NCI-H2081 treated with DMSO at 0.1 percent for 48 hours (cell line): ENCODE results near the gene SH3GL1.

Experiments used
- DNase-seq: peaks from one replicate; lab custom pipeline; 2025; lab: John Stamatoyannopoulos, UW

The SH3GL1 gene

DNA sequence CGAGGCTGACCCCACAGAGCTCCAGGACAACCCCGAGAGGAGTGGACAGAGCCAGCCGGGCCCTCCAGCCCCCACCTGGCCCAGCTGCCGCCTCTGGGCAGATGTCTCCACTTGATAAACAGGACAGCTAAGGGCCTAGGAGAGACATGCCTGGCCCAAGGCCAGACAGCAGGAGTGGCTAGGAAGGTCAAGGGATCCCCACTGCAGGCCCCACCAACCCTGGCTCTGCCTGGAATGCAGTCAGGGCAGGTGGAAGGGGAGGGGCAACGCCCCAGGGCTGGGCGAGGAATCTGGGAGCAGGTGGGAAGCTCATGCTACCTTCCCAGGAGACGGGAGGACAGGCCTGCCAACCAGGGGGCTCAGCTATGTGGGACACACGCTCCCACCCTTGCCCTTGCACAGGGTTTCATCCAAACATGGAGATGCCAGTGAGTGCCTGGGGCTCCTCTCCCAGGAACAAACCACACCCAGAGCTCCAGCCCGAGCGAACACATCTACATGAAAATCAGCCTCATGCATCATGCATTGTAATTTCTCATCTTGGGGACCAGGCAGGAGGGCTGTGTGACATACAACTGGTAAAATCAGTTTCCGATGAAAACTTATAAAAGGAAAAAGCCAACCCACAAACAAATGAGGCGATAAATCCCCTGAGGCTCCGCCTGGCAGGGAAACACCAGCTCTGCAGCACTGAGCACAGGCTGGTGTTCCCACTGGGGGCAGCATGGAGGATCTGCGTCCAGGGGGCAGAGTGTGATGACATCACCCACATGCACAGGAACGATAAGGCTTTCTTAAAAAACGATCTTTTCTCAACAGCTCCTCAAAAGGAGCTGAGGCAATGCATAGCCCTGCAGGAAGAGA lies 25.0 kb downstream of the SH3GL1 start:
- no peak for DNase-seq

DNA sequence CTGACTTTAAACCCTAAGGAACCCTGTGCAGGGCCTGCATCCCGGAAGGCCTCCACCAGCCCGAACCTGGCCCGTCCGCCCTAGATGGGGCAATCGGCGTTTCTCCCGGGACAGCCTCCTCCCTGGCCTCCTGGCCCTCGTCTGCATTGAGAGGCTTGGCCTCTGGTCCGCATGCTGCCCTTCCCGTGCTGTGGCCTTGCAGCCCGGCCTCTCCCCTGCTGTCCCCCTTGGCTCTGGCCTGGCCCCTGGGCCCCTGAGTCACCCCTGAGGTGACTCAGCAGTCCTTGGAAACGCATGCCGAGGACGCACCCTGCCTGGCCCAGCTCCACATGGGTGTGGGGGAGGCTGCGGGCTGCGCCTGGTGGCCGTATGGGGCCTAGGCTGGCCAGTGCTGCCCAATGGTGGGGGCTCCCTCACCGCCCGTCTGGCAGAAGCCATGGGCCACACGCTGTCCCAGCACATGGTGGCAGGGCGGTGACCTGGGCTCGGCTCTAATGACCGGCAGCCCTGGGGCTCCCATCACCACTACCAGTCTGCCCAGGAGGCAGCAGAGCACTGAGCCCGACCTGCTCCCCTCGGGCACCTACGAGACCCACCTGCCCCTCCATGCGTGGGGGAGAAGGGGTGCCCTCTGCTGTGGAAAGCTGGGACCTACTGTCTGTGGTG lies 25.7 kb downstream of the SH3GL1 start:
- no peak for DNase-seq

DNA sequence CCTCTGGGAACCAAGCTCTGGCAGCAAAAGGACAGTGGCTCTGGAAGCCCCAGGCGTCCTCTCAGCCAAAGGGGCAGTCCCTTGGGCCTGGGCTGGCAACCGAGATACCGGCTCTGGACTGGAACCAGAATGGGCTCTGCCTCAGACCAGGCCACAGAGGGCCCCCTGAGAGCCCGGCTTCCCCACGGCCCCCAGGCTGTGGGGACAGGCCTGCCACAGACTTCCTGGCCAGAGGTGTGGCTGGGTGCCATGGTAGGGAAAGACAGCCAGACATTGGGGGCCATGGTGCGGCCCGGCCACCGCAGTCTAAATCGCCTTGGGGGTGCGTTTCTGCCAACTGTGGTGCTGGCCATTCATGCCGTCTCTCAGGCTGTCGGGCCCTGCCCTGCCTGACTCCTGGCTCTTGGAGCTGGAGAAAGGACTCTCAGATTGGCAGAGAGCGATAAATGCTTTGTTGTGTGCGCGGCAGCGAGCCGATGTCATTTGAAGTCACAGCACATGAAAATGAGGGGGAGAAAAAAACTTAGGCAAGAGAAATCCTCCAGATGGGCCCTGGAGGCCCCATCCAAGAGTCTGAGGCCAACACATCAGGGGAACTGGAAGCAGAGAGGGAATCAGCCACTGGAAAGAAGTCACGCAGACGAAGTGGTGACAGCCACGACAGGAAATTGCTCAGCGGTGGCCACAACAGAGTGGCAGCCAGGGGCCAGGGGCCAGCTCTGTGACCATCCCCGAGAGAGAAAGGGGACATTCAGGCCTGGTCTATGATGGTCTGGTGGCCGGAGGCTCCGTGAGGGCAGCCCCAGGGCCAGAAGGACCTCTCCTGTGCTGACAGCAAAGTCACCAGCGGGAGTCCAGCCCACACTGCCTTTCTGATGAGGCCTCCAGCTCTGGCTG lies 26.5 kb downstream of the SH3GL1 start:
- DNase-seq, result no peak

DNA sequence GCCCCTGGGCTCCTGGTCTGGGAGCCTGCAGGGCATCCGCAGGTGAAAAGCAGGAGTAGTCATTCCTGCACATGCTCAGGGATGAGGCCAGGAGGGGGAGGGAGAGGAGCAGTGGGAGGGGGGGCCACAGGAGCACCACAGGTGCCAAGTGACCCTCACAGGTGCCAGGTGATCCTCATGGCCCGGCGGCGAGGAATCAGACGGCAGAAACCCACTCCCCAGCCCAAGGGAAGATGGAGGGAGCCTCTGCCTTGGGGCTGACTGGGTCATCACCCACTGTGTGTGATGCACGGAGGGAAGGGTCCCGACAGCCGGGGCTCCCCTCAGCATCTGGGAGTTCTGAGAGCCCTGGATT lies 27.4 kb downstream of the SH3GL1 start:
- no peak for DNase-seq

DNA sequence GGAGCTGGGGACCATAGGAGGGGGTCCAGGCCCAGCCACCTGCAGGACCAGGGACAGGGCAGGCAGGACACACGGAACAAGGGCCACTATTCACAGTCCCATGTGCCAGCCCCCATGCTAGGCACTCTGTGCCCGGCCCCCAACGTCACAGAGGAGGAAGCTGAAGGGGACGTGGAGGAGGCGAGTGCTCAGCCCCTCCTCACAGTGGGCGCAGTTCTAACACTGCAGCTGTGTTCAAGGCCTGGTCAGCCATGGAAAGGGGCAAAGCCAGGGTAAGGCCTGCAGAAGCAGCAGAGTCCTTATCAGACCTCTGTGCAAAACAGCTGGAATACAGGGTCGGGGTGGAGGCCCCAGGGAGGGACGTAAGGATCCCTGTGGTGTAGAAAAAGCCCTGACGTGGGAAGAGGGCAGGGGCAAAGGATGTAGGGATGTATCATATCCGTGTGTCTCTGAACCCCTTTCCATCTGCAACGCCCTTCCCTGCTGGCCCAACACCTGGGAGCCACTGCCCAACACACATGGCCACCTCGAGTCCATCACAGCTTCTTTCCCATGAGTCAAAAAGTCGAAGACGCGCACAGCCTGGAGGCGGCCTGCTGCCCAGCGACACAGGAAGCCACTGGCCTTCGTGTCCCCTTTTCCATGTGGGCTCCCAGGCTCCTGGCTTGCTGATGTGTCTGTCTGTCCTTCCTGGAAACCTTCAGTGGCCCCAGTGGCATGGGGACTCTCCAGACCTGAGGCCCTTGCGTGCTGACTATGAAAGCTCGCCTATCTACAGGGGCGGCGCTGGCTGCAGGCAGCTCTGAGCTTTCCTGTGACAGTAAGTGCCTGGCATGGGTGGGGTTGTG lies 28.0 kb downstream of the SH3GL1 start:
- DNase-seq, result no peak

DNA sequence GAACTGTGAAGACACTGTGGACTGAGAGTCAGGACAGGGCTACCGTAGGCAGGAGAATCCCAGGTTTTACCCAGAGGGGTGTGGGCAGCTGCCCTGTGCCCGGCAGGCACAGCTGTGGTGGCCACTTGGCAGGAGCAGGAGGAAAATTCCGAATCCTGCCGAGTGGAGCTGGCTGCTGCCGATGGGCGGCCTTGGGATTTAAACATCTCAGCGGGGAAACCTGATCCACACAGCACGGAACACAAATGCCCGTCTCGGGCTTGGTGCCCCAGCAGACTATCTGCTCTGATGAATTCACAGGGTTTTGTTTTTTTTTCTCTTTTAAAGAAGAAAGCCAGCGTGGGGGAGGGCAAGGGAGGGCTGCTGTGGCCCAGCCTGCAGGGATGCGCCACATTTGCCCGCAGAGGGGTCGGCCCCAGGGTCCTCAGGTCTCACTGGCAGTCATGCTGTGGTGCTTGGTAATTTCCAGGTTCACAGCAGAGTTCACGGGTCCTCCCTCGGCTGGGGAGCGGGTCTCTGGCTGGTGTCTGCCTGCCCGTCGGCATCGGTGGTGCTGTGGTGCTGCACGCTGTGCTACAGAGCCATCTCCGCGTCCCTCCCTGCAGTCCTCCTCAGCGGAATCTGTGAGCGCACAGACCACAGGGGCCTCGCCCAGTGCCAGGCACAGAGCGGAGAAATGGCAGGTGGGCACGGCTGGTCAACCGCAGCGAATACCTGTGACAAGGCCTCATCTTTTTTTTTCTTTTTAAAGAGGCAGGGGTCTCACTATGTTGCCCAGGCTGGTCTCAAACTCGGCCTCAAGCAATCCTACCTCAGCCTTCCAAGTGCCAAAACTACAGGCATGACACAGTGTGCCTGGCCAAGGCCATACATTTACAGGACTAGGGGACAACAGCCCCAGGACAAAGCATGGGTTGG lies 28.8 kb downstream of the SH3GL1 start:
- DNase-seq, result no peak

DNA sequence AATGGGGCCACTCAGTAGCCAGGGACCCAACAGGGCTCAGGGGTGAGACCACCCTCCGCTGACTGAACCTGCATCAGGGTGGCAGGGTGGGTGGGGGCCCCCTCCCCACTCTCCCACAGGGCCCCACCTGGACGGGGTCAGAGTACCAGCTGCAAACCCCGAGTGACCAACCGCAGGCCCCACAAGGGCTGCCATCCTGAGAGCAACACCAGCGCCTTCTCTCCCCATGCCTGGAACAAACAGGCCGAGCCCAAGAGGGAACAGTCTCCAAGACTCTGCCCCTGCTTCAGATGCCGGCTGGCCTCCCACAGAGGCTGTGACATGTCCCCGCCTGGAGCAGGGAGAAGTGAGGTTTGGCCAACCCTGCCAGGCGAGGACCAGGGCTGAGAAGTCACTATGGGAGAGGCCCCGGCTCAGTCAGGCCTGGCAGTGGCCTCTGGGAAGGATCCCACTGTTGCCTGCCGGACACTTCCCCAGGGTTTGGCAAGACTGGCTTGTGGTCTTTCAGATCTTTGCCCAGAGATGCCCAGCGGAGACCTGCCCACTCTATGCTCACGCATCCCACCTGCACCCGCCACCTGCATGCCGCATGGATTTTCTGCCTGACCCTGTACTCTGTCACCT lies 29.8 kb downstream of the SH3GL1 start:
- no peak for DNase-seq

DNA sequence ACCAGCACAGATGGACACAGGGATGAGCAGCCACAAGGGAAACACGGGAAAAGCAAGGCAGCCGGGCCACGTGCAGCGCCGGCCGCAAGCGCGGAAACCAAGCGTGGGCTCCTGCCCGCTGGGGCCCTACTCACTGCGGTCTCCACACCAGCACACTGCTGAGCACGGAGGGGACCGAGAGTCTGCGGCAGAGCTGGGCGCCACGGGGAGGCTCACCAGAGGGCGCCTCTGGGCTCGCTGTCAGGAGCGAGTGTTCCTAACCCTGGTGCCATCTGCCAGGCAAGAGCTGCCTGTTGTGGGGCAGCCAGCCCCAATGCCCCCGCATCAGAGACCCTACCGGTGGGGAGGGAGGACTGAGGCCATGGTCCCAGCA lies 30.5 kb downstream of the SH3GL1 start:
- DNase-seq, result no peak

DNA sequence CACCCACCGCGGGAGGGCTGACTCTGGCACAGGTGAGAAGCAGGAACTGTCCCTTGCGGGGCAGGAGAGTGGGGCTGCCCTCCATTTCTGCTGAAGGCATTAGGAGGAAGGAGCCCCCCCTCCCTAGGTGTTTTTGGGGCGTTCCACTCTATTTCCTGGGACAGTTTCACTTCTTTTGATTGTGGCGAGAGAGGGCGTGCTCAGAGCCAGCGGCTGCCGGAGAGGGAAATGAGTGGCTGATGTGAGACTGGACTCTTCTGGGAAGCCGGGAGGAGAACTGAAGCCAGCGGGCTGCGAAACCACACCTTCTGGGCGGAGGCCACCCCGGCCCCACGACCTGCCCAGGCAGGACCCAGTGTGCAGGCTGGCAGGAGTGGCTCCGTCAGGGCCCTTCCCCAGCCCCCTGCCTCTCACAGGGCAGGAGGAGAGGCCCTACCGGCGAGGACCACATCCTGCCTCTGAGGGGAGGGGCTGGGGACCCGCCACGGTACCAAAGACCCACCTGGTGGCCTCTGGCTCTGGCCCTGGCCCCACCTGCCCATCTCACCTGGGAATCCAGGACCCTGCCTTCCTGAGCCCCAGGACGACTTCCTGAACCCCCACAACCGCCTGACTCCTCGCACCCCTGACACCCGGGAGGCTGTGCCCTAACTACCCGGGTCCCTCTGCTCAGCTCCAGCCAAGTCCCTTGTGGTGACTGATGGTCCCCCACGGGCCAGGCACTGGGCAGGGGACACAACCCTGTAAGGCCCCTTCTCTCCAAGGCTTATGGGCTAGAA lies 31.0 kb downstream of the SH3GL1 start:
- no peak for DNase-seq

DNA sequence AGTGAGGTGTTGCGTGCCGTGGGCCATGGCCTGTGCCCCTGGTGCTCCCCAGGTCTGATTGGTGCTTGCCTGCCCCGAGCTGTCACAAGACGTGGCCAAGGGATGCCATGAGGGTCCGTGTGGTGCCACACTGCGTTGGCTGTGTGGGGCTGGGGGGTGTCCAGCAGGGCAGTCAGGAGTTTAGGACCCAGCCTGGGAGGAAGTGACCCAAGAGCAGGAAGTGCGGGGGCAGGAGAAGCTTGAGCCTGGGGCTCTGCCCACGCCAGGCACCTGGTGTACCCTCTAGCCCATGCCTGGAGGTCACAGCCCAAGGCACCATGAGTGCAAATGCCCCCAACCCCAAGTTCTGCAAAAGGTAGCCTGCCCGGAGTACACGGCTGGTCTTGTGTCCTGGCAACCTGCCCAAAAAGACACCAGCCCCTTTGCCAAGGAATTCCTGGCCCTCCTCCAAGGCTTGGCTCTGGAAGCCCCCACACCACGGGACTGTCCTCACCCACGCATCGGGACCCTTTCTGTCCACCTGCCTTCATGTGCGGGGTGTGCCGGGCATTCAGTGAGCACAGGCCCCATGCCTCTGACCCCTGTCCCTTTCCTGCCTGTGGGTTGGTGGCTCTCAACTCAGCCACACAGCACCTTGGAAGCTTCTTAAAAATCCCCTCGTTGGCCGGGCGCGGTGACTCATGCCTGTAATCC lies 32.1 kb downstream of the SH3GL1 start:
- no peak for DNase-seq

DNA sequence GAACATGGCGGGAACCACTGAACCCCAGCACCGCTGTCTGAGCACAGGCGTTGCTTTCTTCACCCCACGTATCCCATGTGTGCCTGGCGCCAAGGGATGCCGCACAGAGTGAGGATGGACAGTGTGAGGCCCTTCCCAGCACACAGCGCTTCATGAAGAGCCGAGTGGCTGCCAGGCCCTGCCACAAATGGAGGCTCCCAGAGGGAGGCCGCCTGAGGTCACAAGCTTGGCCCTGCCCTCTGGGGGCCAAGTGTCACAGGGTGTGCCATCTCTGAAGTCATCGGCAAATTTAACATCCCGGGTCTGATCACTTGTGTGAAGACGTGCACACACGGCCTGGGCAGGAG lies 32.6 kb downstream of the SH3GL1 start:
- DNase-seq, result no peak

DNA sequence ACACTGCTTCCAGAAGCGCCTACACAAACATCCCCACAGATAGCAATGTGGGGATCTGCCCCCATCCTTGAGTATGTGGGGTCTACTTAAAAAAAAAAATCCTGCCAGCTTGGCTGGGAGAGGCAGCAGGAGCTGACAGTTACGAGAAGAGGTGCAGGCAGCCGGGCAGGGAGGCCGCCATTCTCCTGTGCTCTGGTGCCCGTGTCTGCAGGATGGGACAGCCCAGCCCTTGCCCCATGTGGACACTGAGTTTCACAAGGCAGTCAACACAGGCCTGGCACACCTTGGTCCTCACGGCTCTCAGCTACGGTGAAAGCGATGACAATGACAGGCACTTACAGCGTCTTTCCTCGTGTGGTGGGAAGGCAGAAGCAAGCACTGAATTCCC lies 33.0 kb downstream of the SH3GL1 start:
- no peak for DNase-seq

DNA sequence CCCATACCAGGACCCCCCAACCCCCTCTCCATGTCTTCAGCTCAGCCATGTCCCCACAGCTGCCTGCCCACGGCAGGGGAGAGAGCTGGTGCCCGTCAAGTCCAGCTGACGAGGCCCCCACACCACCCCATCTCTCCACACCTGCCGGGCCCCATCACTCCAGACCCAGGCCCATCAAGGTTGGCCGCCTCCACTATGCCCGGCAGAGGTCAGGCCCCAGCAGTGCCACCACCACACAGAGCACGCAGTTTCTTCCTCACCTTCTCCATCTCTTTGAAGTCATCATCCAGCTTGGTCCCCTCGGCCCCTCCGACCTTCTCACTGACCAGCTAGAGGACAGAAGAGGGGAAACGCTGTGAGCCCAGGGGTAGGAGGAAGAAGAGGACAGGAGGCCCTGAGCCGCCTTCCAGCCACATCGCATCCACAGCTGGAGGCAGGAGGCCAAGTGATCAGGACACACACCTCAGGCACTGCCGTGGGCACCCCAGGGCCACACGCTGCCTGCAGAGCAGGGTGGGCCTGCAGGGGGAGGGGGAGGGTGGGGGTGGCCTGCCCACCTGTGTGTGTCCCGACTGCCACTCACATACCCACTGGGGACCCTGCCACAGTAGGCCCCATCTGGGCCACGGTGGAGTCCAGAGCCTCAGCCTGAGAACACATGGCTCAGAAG lies 33.5 kb downstream of the SH3GL1 start:
- no peak for DNase-seq

DNA sequence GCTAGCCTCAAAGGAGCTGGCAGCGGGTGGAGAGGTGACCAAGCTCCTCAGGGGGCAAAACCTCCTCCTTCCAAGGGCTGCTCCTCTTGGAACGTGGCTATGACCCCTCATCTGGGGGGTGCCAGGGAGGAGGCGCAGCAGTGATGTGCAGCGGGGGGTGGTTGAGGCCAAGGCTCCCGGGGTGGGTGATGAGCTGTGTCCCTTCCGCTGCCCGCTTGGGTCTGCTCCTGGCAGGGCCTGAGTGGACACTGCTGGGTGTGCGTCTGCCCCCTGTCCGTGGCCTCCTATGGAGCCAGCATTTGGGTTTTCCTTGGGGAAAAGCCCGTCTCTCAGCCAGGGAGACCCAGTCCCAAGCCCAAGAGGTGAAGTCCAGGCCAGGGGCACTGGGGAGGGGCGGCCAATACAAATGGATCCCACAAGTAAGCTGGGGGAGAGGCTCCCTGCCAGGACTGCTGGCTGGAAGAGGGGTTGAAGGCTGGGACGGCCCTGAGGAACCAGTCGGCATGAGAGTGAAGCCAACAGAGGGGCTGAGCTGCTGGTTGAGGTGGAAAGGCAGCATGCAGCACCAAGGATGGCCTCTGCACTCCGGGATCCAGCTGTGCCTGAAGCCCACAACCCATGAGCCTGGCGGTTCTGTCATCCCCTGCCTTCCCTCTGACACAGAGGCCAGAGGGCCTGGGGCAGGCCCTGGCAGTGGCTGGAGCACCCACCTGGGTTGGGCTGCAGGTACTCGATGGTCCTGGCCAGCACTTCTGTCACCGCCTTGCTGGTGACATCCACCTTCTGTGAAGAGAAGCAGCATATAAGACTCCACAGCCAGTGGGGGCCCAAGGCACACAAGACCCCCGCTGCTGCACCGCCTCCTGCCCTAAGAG lies 34.3 kb downstream of the SH3GL1 start:
- no peak for DNase-seq

DNA sequence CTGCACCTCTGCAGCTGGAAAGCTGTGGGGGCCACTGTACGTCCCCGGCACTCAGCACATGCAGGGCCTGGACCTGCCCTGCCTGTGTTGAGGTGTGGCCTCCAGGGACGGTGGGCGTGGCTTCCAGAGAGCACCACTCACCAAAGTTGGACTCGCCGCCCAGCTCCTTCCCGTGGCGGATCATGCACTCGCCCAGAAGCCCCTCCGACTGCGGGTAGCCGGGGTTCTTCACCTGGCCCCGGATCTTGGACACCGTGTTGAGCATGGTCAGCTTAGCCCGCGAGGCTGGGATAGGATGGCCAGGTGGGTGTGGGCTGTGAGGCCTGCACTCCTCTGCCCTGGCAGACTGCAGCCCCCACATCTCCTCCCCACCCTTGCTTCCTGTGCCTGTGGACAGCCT lies 35.0 kb downstream of the SH3GL1 start:
- DNase-seq, result no peak

DNA sequence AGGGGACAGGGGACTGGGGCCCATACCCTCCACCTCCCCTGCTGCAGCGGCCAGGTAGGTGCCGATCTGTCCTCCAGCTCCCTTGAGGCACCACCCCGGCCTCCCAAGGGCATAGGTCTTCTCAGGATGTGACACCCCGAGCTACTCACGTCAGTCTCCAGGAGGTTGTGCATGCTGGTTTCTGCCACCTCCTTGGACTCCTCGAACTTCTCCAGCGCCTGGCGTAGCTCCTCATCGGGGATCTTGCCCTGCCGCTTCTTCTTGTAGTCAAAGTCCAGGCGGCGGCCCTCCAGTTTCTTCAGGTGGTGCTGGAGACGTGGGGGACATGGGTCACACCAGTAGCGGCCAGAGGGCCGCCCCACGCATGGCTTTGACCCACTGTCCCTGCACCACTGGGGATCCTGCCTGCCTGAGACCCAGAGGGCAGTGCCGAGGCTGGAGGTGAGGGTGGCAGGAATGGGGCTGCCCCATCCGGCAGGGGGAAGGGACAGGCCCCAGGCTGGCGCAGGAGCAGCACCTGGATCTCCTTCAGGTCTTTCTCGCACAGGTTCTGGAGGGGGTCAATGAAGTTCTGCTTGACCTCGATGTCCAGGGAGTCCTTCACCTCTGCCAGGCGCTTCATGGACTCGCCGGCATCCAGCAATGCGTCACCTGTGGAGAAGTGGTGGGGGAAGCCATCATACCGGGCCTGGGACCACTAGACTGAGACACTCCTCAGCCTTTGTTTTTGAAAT lies 36.6 kb downstream of the SH3GL1 start:
- DNase-seq, result no peak
